Measurements from ENCODE around the gene OSBPL6.
A peak's percentile ranks its signal among the peaks of the same experiment; 100 is the strongest.

Gene OSBPL6

GRCh38 chr2:178241844-178242551, 47.7 kb downstream of the OSBPL6 start:
- peak; percentile 85 for DNase-seq (ENCODE audit: low spot score)

GRCh38 chr2:178242552-178242883, 48.2 kb downstream of the OSBPL6 start:
- DNase-seq (ENCODE audit: low spot score): no peak

- no peak for DNase-seq (ENCODE audit: low spot score)
These were observed 49.6 kb downstream of the OSBPL6 start for GRCh38 chr2:178243961-178244360.

- no peak for DNase-seq (ENCODE audit: low spot score)
These were observed 50.5 kb downstream of the OSBPL6 start for GRCh38 chr2:178244777-178245176.

- no peak for DNase-seq (ENCODE audit: low spot score)
These were observed 52.4 kb downstream of the OSBPL6 start for GRCh38 chr2:178246696-178247095.

GRCh38 chr2:178247250-178247649, 52.9 kb downstream of the OSBPL6 start:
- DNase-seq (ENCODE audit: low spot score): no peak

GRCh38 chr2:178250429-178250828, 56.1 kb downstream of the OSBPL6 start:
- DNase-seq (ENCODE audit: low spot score): no peak

- no peak for DNase-seq (ENCODE audit: low spot score)
These were observed 57.0 kb downstream of the OSBPL6 start for GRCh38 chr2:178251151-178251955.

- DNase-seq (ENCODE audit: low spot score): peak; percentile 17
These were observed 62.2 kb downstream of the OSBPL6 start for GRCh38 chr2:178256382-178257042.

GRCh38 chr2:178257127-178257526, 62.8 kb downstream of the OSBPL6 start:
- DNase-seq (ENCODE audit: low spot score): no peak

GRCh38 chr2:178258916-178259315, 64.6 kb downstream of the OSBPL6 start:
- DNase-seq (ENCODE audit: low spot score): no peak

GRCh38 chr2:178263159-178263860, 69.0 kb downstream of the OSBPL6 start:
- no peak for DNase-seq (ENCODE audit: low spot score)

- no peak for DNase-seq (ENCODE audit: low spot score)
These were observed 69.9 kb downstream of the OSBPL6 start for GRCh38 chr2:178264211-178264610.

GRCh38 chr2:178265851-178266250, 71.5 kb downstream of the OSBPL6 start:
- peak; percentile 12 for DNase-seq (ENCODE audit: low spot score)

GRCh38 chr2:178266445-178266844, 72.1 kb downstream of the OSBPL6 start:
- peak; percentile 58 for DNase-seq (ENCODE audit: low spot score)

- no peak for DNase-seq (ENCODE audit: low spot score)
These were observed 73.3 kb downstream of the OSBPL6 start for GRCh38 chr2:178267660-178268059.

GRCh38 chr2:178268435-178268834, 74.1 kb downstream of the OSBPL6 start:
- DNase-seq (ENCODE audit: low spot score): no peak

- DNase-seq (ENCODE audit: low spot score): no peak
These were observed 75.3 kb downstream of the OSBPL6 start for GRCh38 chr2:178269438-178270224.

GRCh38 chr2:178270338-178270737, 76.0 kb downstream of the OSBPL6 start:
- no peak for DNase-seq (ENCODE audit: low spot score)

- DNase-seq (ENCODE audit: low spot score): no peak
These were observed 76.8 kb downstream of the OSBPL6 start for GRCh38 chr2:178271094-178271493.

- peak; percentile 22 for DNase-seq (ENCODE audit: low spot score)
These were observed 77.5 kb downstream of the OSBPL6 start for GRCh38 chr2:178271629-178272333.
